ENCODE measurements around the gene EXOSC10.

Gene EXOSC10

GRCh38 chr1:11062965-11063401 is 36.7 kb downstream of the EXOSC10 start:
- no peak for DNase-seq
- no peak overlapping the region for H3K27ac ChIP-seq
- no peaks in the 10 kb centered on the region for H3K27me3 ChIP-seq (ENCODE audit: insufficient read depth, low read depth, severe bottlenecking)
- H3K9me3 ChIP-seq (ENCODE audit: severe bottlenecking), result no peaks in the 10 kb centered on the region
- TF ChIP-seq CTCF (IDR thresholded peaks at IDR 0.05; ENCODE audit: low read depth, low read length), result no peak
- no peak overlapping the region for H3K4me3 ChIP-seq (ENCODE audit: low read depth, low read length)
- peaks cover 57% of the 10 kb centered on the region for H3K36me3 ChIP-seq

- Histone ChIP-seq H3K36me3 (peaks cover 54% of the 10 kb centered on the region), H3K27me3 (ENCODE audit: insufficient read depth, low read depth, severe bottlenecking) (no peaks in the 10 kb centered on the region), H3K9me3 (ENCODE audit: severe bottlenecking) (no peaks in the 10 kb centered on the region), H3K27ac (no peak overlapping the region), H3K4me3 (ENCODE audit: low read depth, low read length) (no peak overlapping the region)
- TF ChIP-seq CTCF (IDR thresholded peaks at IDR 0.05; ENCODE audit: low read depth, low read length), result no peak
- DNase-seq, result no peak
Measured at GRCh38 chr1:11061652-11062365, 37.9 kb downstream of the EXOSC10 start.

GRCh38 chr1:11059968-11060830 is 39.5 kb downstream of the EXOSC10 start, which contains the start of gene SRM:
SRM (minus strand) TSS chr1:11060018; CDS start chr1:11059943, 75 bp downstream.
- peak; percentile 46; the same call in 1 of the 2 replicates for TF ChIP-seq CTCF (IDR thresholded peaks at IDR 0.05; ENCODE audit: low read depth, low read length)
- Histone ChIP-seq H3K27me3 (ENCODE audit: insufficient read depth, low read depth, severe bottlenecking) (no peaks in the 10 kb centered on the region), H3K4me3 (ENCODE audit: low read depth, low read length) (peak within 1 kb of the TSS; percentile 90), H3K27ac (peak within 1 kb of the TSS; percentile 79), H3K9me3 (ENCODE audit: severe bottlenecking) (no peaks in the 10 kb centered on the region), H3K36me3 (peaks cover 49% of the 10 kb centered on the region)
- DNase-seq, result peak; percentile 89

- no peak for TF ChIP-seq CTCF (IDR thresholded peaks at IDR 0.05; ENCODE audit: low read depth, low read length)
- DNase-seq, result no peak
- H3K27ac ChIP-seq, result peak overlapping the region; percentile 79
- H3K4me3 ChIP-seq (ENCODE audit: low read depth, low read length), result peak overlapping the region; percentile 90
- H3K9me3 ChIP-seq (ENCODE audit: severe bottlenecking), result no peaks in the 10 kb centered on the region
- H3K36me3 ChIP-seq, result peaks cover 44% of the 10 kb centered on the region
- no peaks in the 10 kb centered on the region for H3K27me3 ChIP-seq (ENCODE audit: insufficient read depth, low read depth, severe bottlenecking)
Measured at GRCh38 chr1:11059155-11059967, 40.3 kb downstream of the EXOSC10 start.

GRCh38 chr1:11058595-11059154 is 41.0 kb downstream of the EXOSC10 start:
- TF ChIP-seq CTCF (IDR thresholded peaks at IDR 0.05; ENCODE audit: low read depth, low read length), result no peak
- no peaks in the 10 kb centered on the region for H3K27me3 ChIP-seq (ENCODE audit: insufficient read depth, low read depth, severe bottlenecking)
- no peak for DNase-seq
- H3K9me3 ChIP-seq (ENCODE audit: severe bottlenecking), result no peaks in the 10 kb centered on the region
- peak overlapping the region; percentile 90 for H3K4me3 ChIP-seq (ENCODE audit: low read depth, low read length)
- H3K36me3 ChIP-seq, result peaks cover 41% of the 10 kb centered on the region
- H3K27ac ChIP-seq, result no peak overlapping the region

Measured in WERI-Rb-1 (cell line).